ENCODE measurements around the gene ING1. TPM values are rescaled to one million over a fixed set of nuclear protein-coding genes. Genes with fewer than 3 reads are reported as not detected.

ING1 gene
- total and polyA plus RNA-seq, 2 donors from 2014 or later, result 7.8 to 12.4 TPM

- Histone ChIP-seq H3K36me3 (ENCODE audit: control insufficient read depth in 2 of 3, insufficient read depth in 3 of 3, low read length in 3 of 3) (no peaks in the 10 kb centered on the region), H3K27ac (ENCODE audit: low read depth in 2 of 2, low read length in 2 of 2) (no peak overlapping the region), H3K27me3 (ENCODE audit: control insufficient read depth, insufficient read depth, low read length) (no peaks in the 10 kb centered on the region), H3K4me3 (ENCODE audit: low read length in 3 of 3) (no peak overlapping the region), H3K9me3 (ENCODE audit: control insufficient read depth in 2 of 3, insufficient read depth in 1 of 3, low read length in 3 of 3) (no peaks in the 10 kb centered on the region), H3K9ac (ENCODE audit: low read length in 3 of 3) (no peak overlapping the region), H3K4me1 (ENCODE audit: control insufficient read depth in 2 of 3, insufficient read depth in 2 of 3, low read depth in 1 of 3, low read length in 3 of 3) (no peaks in the 10 kb centered on the region)
- intact Hi-C loops (cut with DNase I), result no loop called here
- FAIRE-seq (no peak), DNase-seq (no peak)
- TF ChIP-seq CTCF (IDR thresholded peaks at IDR 0.05; ENCODE audit: borderline replicate concordance, extremely low read depth, insufficient read depth), result no peak
Measured at GRCh38 chr13:110766671-110767430, 53.4 kb downstream of the ING1 start.

DNA sequence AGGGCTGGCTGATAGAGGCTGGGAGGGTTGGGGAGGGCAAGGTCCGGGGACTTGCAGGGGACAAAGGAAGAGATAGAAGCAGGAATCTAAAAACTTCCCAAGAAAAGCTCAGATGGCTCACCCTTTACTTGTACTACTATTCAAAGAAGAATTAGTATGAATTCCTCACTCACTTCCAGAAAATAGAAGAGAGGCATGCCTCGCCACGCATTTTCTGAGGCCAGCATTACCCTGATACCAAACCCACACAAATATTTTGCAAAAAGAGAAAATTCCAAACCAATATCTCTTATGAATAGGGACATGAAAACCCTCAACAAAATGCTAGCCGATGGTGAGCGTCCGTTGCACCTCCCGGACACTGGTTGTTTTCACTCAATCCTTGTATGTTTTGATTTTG, 54.0 kb downstream of the ING1 start:
- Histone ChIP-seq H3K27me3 (ENCODE audit: control insufficient read depth, insufficient read depth, low read length) (no peaks in the 10 kb centered on the region), H3K27ac (ENCODE audit: low read depth in 2 of 2, low read length in 2 of 2) (no peak overlapping the region), H3K4me1 (ENCODE audit: control insufficient read depth in 2 of 3, insufficient read depth in 2 of 3, low read depth in 1 of 3, low read length in 3 of 3) (no peaks in the 10 kb centered on the region), H3K9me3 (ENCODE audit: control insufficient read depth in 2 of 3, insufficient read depth in 1 of 3, low read length in 3 of 3) (no peaks in the 10 kb centered on the region), H3K4me3 (ENCODE audit: low read length in 3 of 3) (no peak overlapping the region), H3K36me3 (ENCODE audit: control insufficient read depth in 2 of 3, insufficient read depth in 3 of 3, low read length in 3 of 3) (no peaks in the 10 kb centered on the region), H3K9ac (ENCODE audit: low read length in 3 of 3) (no peak overlapping the region)
- no peak for FAIRE-seq
- no peak for TF ChIP-seq CTCF (IDR thresholded peaks at IDR 0.05; ENCODE audit: borderline replicate concordance, extremely low read depth, insufficient read depth)
- no peak for DNase-seq
- intact Hi-C loops (cut with DNase I), result no loop called here

GRCh38 chr13:110769097-110769496, 55.6 kb downstream of the ING1 start:
- intact Hi-C loops (cut with DNase I), result no loop called here
- Histone ChIP-seq H3K4me3 (ENCODE audit: low read length in 3 of 3) (no peak overlapping the region), H3K36me3 (ENCODE audit: control insufficient read depth in 2 of 3, insufficient read depth in 3 of 3, low read length in 3 of 3) (no peaks in the 10 kb centered on the region), H3K9ac (ENCODE audit: low read length in 3 of 3) (no peak overlapping the region), H3K27me3 (ENCODE audit: control insufficient read depth, insufficient read depth, low read length) (no peaks in the 10 kb centered on the region), H3K9me3 (ENCODE audit: control insufficient read depth in 2 of 3, insufficient read depth in 1 of 3, low read length in 3 of 3) (no peaks in the 10 kb centered on the region), H3K27ac (ENCODE audit: low read depth in 2 of 2, low read length in 2 of 2) (no peak overlapping the region), H3K4me1 (ENCODE audit: control insufficient read depth in 2 of 3, insufficient read depth in 2 of 3, low read depth in 1 of 3, low read length in 3 of 3) (no peaks in the 10 kb centered on the region)
- DNase-seq (no peak), FAIRE-seq (no peak)
- no peak for TF ChIP-seq CTCF (IDR thresholded peaks at IDR 0.05; ENCODE audit: borderline replicate concordance, extremely low read depth, insufficient read depth)

DNA sequence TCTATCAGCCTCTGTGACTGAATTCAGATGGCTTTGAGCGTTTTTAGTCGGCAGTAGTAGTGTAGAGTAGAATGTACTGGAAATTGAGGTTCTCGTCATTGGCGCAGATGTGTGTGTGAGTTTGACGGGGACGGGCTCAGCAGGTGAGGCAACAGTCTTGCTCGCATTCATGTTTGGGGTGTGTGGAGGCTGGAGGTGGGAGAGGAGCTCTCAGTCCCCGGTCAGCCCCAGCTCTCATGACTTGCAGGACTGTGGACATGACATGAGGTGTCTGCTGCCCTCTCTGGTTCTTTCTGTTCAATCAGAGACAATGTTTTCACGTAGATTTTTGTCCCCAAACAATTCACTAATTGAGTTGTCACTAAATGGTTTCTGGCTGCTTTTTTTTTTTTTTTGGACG, 57.2 kb downstream of the ING1 start:
- no peak overlapping the region for H3K27ac ChIP-seq (ENCODE audit: low read depth in 2 of 2, low read length in 2 of 2)
- FAIRE-seq, result no peak
- H3K27me3 ChIP-seq (ENCODE audit: control insufficient read depth, insufficient read depth, low read length), result no peaks in the 10 kb centered on the region
- intact Hi-C loops (cut with DNase I), result no loop called here
- no peaks in the 10 kb centered on the region for H3K36me3 ChIP-seq (ENCODE audit: control insufficient read depth in 2 of 3, insufficient read depth in 3 of 3, low read length in 3 of 3)
- H3K9ac ChIP-seq (ENCODE audit: low read length in 3 of 3), result no peak overlapping the region
- no peak overlapping the region for H3K4me3 ChIP-seq (ENCODE audit: low read length in 3 of 3)
- TF ChIP-seq CTCF (IDR thresholded peaks at IDR 0.05; ENCODE audit: borderline replicate concordance, extremely low read depth, insufficient read depth), result no peak
- no peak for DNase-seq
- H3K4me1 ChIP-seq (ENCODE audit: control insufficient read depth in 2 of 3, insufficient read depth in 2 of 3, low read depth in 1 of 3, low read length in 3 of 3), result no peaks in the 10 kb centered on the region
- no peaks in the 10 kb centered on the region for H3K9me3 ChIP-seq (ENCODE audit: control insufficient read depth in 2 of 3, insufficient read depth in 1 of 3, low read length in 3 of 3)
